ENCODE measurements around the gene SIPA1L3. TPM values are rescaled to one million over a fixed set of nuclear protein-coding genes. Genes with fewer than 3 reads are reported as not detected.

SIPA1L3 gene
- total RNA-seq, 1 experiment from 2014 or later = 125 TPM

GRCh38 chr19:38078302-38078930 is 171.4 kb downstream of the SIPA1L3 start:
- H3K4me3 Mint-ChIP-seq (ENCODE audit: unreplicated experiment) = no peak overlapping the region
- Histone ChIP-seq H3K4me1 (peaks cover 7% of the 10 kb centered on the region; the same call in 1 of the 2 replicates), H3K9me3 (no peaks in the 10 kb centered on the region), H3K27me3 (replicated peaks; ENCODE audit: control insufficient read depth, insufficient read depth, low read length) (no peaks in the 10 kb centered on the region), H3K36me3 (ENCODE audit: control insufficient read depth, insufficient read depth, low read length) (peaks cover 3% of the 10 kb centered on the region), H3K4me3 (ENCODE audit: low read depth, low read length) (no peak overlapping the region)
- ChIA-PET CTCF (no interaction called here), POLR2A (no interaction called here)
- peaks cover 92% of the 10 kb centered on the region for H3K36me3 Mint-ChIP-seq (ENCODE audit: insufficient read depth, unreplicated experiment)
- intact Hi-C loops (cut with micrococcal nuclease; ENCODE audit: unreplicated experiment) = no loop called here
- no peak for DNase-seq
- peak overlapping the region; percentile 21 for H3K27ac Mint-ChIP-seq (ENCODE audit: unreplicated experiment)
- H3K9me3 Mint-ChIP-seq (ENCODE audit: unreplicated experiment) = no peaks in the 10 kb centered on the region
- H3K27me3 Mint-ChIP-seq (ENCODE audit: insufficient read depth, unreplicated experiment) = no peaks in the 10 kb centered on the region
- peaks cover 8% of the 10 kb centered on the region for H3K4me1 Mint-ChIP-seq (ENCODE audit: low read depth, unreplicated experiment)
- TF ChIP-seq CTCF (IDR thresholded peaks at IDR 0.05; ENCODE audit: insufficient read depth in 1 of 2, low read depth in 1 of 2, low read length in 1 of 2, severe bottlenecking in 1 of 2, unreplicated experiment in 1 of 2) = no peak
- BruUV-seq (replicated peaks) = no TSS peak

- H3K27me3 Mint-ChIP-seq (ENCODE audit: insufficient read depth, unreplicated experiment) = no peaks in the 10 kb centered on the region
- Histone ChIP-seq H3K27me3 (replicated peaks; ENCODE audit: control insufficient read depth, insufficient read depth, low read length) (no peaks in the 10 kb centered on the region), H3K4me3 (ENCODE audit: low read depth, low read length) (no peak overlapping the region), H3K9me3 (no peaks in the 10 kb centered on the region), H3K4me1 (peaks cover 7% of the 10 kb centered on the region; the same call in 1 of the 2 replicates), H3K36me3 (ENCODE audit: control insufficient read depth, insufficient read depth, low read length) (peaks cover 4% of the 10 kb centered on the region)
- no peak overlapping the region for H3K4me3 Mint-ChIP-seq (ENCODE audit: unreplicated experiment)
- peak overlapping the region; percentile 46 for H3K27ac Mint-ChIP-seq (ENCODE audit: unreplicated experiment)
- ChIA-PET POLR2A (no interaction called here), CTCF (interaction anchor here (0.9 kb wide), 1 partner anchor 177 kb away, joined by 4 read pairs; no protein-coding TSS in a partner anchor)
- peaks cover 87% of the 10 kb centered on the region for H3K36me3 Mint-ChIP-seq (ENCODE audit: insufficient read depth, unreplicated experiment)
- peaks cover 8% of the 10 kb centered on the region for H3K4me1 Mint-ChIP-seq (ENCODE audit: low read depth, unreplicated experiment)
- no TSS peak for BruUV-seq (replicated peaks)
- no peaks in the 10 kb centered on the region for H3K9me3 Mint-ChIP-seq (ENCODE audit: unreplicated experiment)
- DNase-seq = no peak
- no peak for TF ChIP-seq CTCF (IDR thresholded peaks at IDR 0.05; ENCODE audit: insufficient read depth in 1 of 2, low read depth in 1 of 2, low read length in 1 of 2, severe bottlenecking in 1 of 2, unreplicated experiment in 1 of 2)
- intact Hi-C loops (cut with micrococcal nuclease; ENCODE audit: unreplicated experiment) = no loop called here
Observed at GRCh38 chr19:38079926-38080380, 172.9 kb downstream of the SIPA1L3 start.

GRCh38 chr19:38081547-38082255 is 174.7 kb downstream of the SIPA1L3 start:
- BruUV-seq (replicated peaks) = TSS peak; percentile 51
- Mint-ChIP-seq H3K9me3 (ENCODE audit: unreplicated experiment) (no peaks in the 10 kb centered on the region), H3K27ac (ENCODE audit: unreplicated experiment) (no peak overlapping the region), H3K4me3 (ENCODE audit: unreplicated experiment) (no peak overlapping the region), H3K36me3 (ENCODE audit: insufficient read depth, unreplicated experiment) (peaks cover 85% of the 10 kb centered on the region), H3K27me3 (ENCODE audit: insufficient read depth, unreplicated experiment) (no peaks in the 10 kb centered on the region), H3K4me1 (ENCODE audit: low read depth, unreplicated experiment) (peaks cover 8% of the 10 kb centered on the region)
- POLR2A ChIA-PET = no interaction called here
- intact Hi-C loops (cut with micrococcal nuclease; ENCODE audit: unreplicated experiment) = no loop called here
- H3K4me3 ChIP-seq (ENCODE audit: low read depth, low read length) = no peak overlapping the region
- no peaks in the 10 kb centered on the region for H3K9me3 ChIP-seq
- CTCF ChIA-PET = no interaction called here
- peaks cover 7% of the 10 kb centered on the region; the same call in 1 of the 2 replicates for H3K4me1 ChIP-seq
- no peak for DNase-seq
- H3K27me3 ChIP-seq (replicated peaks; ENCODE audit: control insufficient read depth, insufficient read depth, low read length) = no peaks in the 10 kb centered on the region
- no peak for TF ChIP-seq CTCF (IDR thresholded peaks at IDR 0.05; ENCODE audit: insufficient read depth in 1 of 2, low read depth in 1 of 2, low read length in 1 of 2, severe bottlenecking in 1 of 2, unreplicated experiment in 1 of 2)
- peaks cover 4% of the 10 kb centered on the region for H3K36me3 ChIP-seq (ENCODE audit: control insufficient read depth, insufficient read depth, low read length)
